AG08396 (cell line): ENCODE data around the gene KRT16.
"Not testable (repeated sequence)": the region's sequence is repeated elsewhere in the genome, so short reads cannot be mapped to it uniquely, and the experiment has no call there.

Experiments used
- DNase-seq: peaks from one replicate; pipeline ENCODE4 v3.0.0; 2012; ENCODE audit warnings: low spot score, mixed read lengths

KRT16 gene

GRCh38 chr17:41614767-41615166, 2.2 kb upstream of the KRT16 start:
- not testable (repeated sequence) for DNase-seq

DNA sequence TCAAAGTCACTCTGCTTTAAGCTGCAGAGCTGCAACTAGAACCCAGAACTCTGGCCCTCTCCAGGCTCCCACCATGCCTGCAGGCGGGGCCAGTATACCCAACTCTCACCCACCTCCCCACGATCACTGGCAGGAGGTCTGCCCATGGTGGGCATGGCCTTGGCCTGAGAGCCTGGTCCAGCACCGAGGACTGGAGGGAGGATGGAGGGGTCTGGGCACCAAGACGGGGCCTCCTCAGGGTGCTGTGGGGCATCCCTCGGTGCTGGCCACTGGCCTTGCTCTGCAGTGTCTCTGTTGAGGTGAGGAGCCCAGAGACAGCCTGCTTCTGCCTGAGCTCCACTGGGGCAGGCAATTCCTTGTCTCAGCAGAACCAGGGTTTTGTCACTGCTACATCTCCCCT, 1.5 kb upstream of the KRT16 start:
- DNase-seq = no peak

DNA sequence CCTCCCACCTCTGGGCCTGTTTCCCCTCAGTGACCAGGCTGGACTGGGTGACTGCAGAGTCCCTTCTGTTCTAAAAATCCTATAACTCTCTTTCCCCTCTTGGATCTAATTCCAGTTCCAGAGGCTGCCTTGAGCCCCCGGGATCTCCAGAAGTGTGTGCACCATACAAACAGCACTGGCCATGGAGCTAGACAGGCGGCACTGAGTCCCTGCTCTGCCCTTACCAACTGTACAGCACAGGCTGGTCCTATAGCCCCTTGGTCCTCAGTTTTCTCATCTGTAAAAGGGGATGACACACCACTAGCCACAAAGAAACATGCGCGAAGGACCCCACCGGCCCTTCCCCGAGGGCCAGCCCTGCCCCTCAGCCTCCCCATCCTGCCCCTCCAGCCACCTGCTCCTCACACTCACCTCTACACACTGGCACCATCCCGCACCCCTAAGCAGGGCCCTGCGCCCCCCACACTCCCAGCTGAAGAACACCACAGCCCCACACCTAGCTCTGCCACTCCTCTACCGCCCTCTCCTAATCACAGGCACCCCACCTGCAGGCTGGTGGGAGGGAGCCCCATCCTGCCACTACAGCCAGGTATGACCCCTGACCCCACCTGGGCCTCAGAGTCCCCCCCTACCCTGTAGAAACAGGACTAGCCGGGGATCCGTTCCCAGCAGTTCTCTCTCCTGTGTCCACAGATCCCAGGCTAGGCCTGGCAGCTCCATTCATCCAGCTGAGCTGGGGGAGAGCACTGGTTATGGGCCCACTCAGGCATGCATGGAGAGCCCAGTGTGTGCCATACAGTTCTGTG, 913 bp upstream of the KRT16 start:
- no peak for DNase-seq

DNA sequence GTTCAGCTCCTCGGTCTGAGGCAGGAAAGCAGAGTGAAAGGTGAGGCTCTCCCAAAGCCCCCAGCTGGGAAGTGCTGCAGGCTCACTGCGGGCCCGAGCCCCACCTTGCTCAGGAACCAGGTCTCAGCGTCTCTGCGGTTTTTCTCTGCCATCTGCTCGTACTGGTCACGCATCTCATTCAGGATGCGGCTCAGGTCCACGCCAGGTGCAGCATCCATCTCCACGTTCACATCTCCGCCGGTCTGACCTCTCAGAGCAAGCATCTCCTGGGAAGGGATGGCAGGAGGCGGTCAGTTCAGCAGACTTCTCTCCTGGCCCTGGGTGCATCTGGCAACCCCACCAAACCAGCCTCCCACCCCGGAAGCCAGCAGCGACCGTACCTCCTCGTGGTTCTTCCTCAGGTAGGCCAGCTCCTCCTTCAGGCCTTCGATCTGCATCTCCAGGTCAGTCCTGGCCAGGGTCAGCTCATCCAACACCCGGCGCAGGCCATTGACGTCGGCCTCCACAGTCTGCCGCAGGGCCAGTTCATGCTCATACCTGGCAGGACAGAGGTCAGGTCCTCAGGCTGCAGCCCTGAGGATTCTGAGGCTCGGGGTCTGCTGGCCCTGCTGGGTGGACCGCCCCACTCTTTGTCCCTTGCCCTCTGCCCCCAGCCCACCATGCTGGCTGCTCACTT, 1.5 kb downstream of the KRT16 start:
- no peak for DNase-seq

DNA sequence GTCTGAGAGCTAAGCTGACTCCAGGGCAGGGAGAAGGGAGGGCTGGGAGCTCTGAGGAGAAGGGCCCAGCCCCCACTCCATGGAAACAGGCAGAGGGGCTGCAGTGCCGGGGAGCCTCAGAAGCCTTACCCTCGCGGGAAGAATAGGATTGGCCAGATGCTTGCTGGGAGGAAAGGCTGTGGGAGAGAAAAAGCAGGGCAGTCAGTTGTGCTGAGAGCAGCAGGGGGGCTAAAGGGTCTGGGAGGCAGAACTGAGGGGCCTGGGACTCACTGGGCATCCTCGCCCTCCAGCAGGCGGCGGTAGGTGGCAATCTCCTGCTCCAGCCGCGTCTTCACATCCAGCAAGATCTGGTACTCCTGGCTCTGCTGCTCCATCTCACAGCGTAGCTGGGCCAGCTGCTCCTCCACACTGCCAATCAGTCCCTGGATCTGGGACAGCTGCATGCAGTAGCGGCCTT, 2.5 kb downstream of the KRT16 start:
- DNase-seq = not testable (repeated sequence)

DNA sequence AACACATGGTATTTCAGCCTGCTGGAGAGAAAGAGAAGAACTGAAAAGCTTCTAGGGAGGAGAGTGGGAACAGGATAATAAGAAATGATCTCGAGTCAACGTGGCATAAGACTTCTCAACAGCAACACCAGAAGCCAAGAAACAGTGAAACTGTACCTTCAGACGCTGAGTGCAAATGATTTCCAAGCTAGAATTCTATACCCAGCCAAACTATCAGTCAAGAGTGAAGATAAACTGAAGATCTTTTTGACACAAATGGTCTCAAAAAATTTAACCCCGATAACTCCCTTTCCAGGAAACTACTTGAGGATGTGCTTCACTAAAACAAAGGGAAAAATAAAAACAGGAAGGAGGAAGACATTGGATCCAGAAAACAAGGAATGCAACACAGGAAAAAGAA, 5.6 kb downstream of the KRT16 start:
- not testable (repeated sequence) for DNase-seq

DNA sequence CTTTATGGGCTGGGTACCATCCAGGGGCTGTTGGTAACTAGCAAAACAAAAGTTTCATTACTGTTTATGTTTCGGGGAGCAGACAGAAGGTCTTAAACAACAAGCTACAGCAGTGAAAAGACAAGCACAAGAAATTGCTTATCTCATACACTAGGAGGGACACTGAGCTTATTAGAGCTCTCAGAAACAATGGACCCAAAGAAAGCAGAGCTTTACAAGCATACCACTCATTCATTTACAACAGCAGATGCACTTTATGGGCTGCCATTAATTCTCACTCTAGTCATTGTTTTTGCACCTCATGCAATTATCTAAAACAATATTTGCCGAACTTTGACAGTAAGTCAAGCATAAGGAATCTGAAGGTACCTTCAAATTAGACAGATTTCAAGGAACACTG, 10.0 kb downstream of the KRT16 start:
- no peak for DNase-seq

GRCh38 chr17:41600318-41600717, 12.2 kb downstream of the KRT16 start:
- no peak for DNase-seq

DNA sequence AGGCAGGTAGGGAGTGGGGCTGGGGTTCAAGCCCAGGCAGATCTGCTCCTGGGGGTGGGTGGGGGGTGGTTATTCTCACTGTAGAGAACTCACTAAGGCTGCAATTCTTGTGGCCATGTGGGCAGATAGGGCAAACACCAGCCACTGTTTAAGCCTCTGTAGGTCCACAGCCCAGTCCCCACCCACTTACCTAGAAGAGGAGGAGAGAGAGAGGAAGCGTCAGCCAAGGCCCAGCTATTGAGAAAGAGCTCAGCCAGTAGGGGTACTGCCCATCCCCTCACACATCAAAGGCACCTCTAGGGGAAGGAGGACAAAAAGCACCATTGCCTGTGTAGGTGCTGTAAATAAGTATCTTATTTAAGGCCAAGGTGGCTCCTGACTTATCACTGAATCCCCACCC, 12.9 kb downstream of the KRT16 start:
- no peak for DNase-seq

DNA sequence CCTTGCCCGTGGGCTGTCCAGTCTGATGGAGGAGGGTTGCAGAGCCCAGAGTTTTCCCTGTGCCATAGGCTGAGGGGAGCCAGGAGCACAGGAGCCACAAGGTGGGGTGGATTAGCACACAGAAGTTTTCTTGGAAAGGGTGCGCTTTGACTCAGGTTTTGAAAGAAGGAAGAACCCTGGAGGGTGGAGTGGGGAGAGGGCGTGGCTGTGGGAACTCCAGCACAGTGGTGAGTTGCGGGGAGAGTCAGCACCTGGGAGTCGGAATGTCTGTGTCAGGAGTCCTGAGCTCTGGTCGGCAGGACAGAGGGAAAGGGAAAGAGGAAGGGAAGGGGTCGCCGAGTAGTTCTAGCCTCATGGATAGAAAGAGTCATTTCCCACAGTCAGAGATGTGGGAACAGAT, 17.0 kb downstream of the KRT16 start:
- no peak for DNase-seq

DNA sequence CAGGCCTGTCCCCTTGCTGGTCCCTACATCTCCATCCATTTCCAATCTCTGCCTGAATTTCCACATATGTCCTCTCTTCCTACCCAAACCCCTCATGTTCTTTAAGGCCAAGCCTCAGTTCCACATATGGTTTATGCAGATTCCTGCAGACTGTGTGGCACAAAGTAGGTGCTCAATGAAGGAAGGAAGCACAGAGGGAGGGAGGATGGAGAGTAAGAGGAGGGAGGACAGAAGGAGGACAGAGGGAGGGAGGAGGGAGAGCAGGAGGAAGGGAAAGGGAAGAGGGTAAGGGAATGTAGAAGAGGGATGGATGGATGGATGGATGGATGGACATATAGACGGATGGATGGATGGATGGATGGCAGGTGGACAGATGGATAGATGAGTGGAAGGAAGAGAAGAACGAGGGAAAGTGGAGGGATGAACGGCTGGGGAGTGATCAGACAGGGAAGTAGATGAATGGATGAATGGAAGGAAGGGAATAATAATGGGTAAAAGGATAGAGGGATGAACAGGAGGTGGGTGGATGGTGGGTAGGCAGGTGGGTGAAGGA, 18.1 kb downstream of the KRT16 start:
- no peak for DNase-seq

- DNase-seq = no peak
These were observed 19.1 kb downstream of the KRT16 start for GRCh38 chr17:41593306-41593981.

GRCh38 chr17:41592601-41593305, 19.8 kb downstream of the KRT16 start:
- DNase-seq = no peak

GRCh38 chr17:41589301-41589700, 23.3 kb downstream of the KRT16 start:
- no peak for DNase-seq

DNA sequence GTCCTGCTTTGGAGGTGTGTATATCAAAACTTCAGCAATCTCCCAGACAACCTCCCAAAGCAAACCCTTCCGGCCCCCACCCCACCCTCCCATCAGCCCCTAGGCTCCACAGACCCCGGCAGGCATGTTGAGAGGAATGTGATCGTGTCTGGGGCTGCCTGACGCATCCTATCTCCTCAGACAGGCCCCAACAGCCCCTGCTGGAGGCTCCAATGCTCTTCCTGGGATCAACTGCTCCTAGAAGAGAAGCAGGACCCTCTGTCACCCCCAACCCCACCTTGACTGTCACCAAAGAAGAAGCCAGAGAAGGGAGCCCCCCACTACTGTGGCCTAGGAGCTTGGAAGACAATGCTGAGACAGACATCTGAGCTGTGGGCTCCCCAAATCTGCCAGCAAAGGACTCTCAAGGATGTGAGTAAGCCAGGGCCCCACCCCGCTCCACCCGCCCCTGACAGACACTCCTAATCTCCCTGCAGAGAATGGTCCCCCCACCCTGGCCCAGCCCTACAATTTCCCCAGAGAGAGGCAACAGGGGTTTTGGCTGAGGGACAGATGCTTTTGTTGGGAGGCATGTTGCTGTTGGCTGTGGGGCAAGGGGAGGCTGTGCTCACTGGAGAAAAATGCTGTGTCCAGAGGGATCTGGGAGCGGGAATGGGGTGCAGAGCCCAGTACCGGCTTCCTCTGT, 24.3 kb downstream of the KRT16 start:
- no peak for DNase-seq

- no peak for DNase-seq
These were observed 25.6 kb downstream of the KRT16 start, which contains the start of gene KRT14 for GRCh38 chr17:41586863-41587495. Gene KRT14 (minus strand): TSS chr17:41586895. CDS start chr17:41586834, 61 bp downstream.

GRCh38 chr17:41585301-41586056, 27.1 kb downstream of the KRT16 start:
- no peak for DNase-seq

DNA sequence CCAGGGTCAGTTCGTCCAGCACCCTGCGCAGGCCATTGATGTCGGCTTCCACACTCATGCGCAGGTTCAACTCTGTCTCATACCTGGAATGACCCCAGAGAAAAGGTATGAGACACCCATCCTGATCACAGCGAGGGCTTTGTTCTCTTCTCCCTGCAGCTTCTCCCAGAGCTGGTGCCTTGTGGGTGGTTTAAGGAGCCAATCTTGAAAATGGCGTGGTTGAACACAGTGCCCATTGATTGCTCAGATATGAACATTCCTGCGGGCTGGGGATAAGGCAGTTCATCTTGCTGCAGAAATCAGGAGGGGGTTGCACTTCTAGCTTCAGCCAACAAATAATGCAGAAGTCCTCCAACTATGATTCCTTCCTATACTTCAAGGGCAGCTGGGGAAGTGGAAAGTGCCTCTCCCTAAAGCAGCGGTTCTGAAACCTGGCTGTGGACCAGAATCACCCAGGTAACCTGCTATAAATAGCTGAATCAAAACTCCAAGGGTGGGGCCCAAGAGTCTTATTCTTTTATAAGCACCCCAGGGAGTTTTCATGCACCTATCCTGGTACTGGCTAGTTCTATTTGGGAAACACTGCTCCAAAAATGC, 28.1 kb downstream of the KRT16 start:
- not testable (repeated sequence) for DNase-seq
